H1 (cell line): Measurements from ENCODE around the gene GTF2F2. TPM values are rescaled to one million over a fixed set of nuclear protein-coding genes. Genes with fewer than 3 reads are reported as not detected.
A peak's percentile ranks its signal among the peaks of the same experiment; 100 is the strongest.

Experiments
- CTCF ChIA-PET: fragments of 300-600 bp; sonication (Branson Sonifier 250); formaldehyde crosslinking; loops from one replicate; lab custom pipeline; 2021; ENCODE audit not compliant: partially characterized antibody; lab: Charles Lee
- POLR2A ChIA-PET: fragments of 300-600 bp; sonication (Branson Sonifier 250); formaldehyde crosslinking; loops from one replicate; lab custom pipeline; 2021; ENCODE audit warnings: inconsistent platforms; ENCODE audit not compliant: partially characterized antibody; lab: Charles Lee
- DNase-seq, 2 experiments: peaks; one replicate each; pipeline versions ENCODE4 v3.0.0 to v3.0.0-alpha.2; 2010 to 2022; ENCODE audit warnings: low spot score in 2 of 2, low read depth in 1 of 2, mixed read lengths in 1 of 2
- FAIRE-seq: peaks from 2 replicates; lab custom pipeline; 2011; peaks lifted over from hg19 to GRCh38; lab: Jason Lieb, UNC
- H2AFZ ChIP-seq: 2 replicates; pipeline ENCODE4 v1.8.1; 2012; ENCODE audit warnings: low read length, inconsistent platforms
- H2AK5ac ChIP-seq: 2 replicates; pipeline ENCODE4 v1.6.1; 2013; ENCODE audit warnings: low read depth, low read length
- H2BK120ac ChIP-seq: replicated peaks from 2 replicates; pipeline ENCODE3; 2013; ENCODE audit warnings: low read depth, low read length, inconsistent platforms
- H2BK12ac ChIP-seq: 2 replicates; pipeline ENCODE4 v1.6.1; 2013; ENCODE audit warnings: low read depth, low read length
- H2BK15ac ChIP-seq: 2 replicates; pipeline ENCODE4 v1.6.1; 2013; ENCODE audit warnings: low read length
- H2BK20ac ChIP-seq: 2 replicates; pipeline ENCODE4 v1.6.1; 2013; ENCODE audit warnings: low read length
- H2BK5ac ChIP-seq: 2 replicates; pipeline ENCODE4 v1.6.1; 2013; ENCODE audit warnings: low read depth, low read length
- H3K14ac ChIP-seq: 2 replicates; pipeline ENCODE4 v1.6.1; 2013; ENCODE audit warnings: inconsistent platforms; ENCODE audit not compliant: insufficient read length
- H3K18ac ChIP-seq: 2 replicates; pipeline ENCODE4 v1.6.1; 2013; ENCODE audit warnings: low read length; ENCODE audit errors: extremely low read depth
- H3K23ac ChIP-seq: 2 replicates; pipeline ENCODE4 v1.6.1; 2013; ENCODE audit warnings: inconsistent platforms; ENCODE audit not compliant: insufficient read length
- H3K23me2 ChIP-seq: 2 replicates; pipeline ENCODE4 v1.6.1; 2013; ENCODE audit warnings: low read depth, low read length
- H3K27ac ChIP-seq: 2 replicates; pipeline ENCODE4 v1.6.1; 2011; ENCODE audit warnings: low read depth, low read length, inconsistent platforms
- H3K27me3 ChIP-seq, 4 experiments: replicated peaks in 1 of 4; 1 replicate in 1 of 4; 2 replicates in 3 of 4; pipeline versions ENCODE4 v1.6.1 to v1.8.1; 2011 to 2013; ENCODE audit warnings: low read length in 3 of 4, mild to moderate bottlenecking in 3 of 4, inconsistent platforms in 2 of 4, mixed read lengths in 2 of 4, moderate library complexity in 1 of 4; ENCODE audit not compliant: control insufficient read depth in 3 of 4, insufficient read depth in 3 of 4; ENCODE audit errors: extremely low read depth in 1 of 4
- H3K36me3 ChIP-seq, 4 experiments: 2 replicates each; pipeline versions ENCODE4 v1.6.1 to v1.8.1; 2011 to 2013; ENCODE audit warnings: mild to moderate bottlenecking in 4 of 4, low read length in 3 of 4, moderate library complexity in 2 of 4, control low read depth in 1 of 4, inconsistent platforms in 1 of 4; ENCODE audit not compliant: insufficient read depth in 4 of 4, control insufficient read depth in 2 of 4
- H3K4ac ChIP-seq: replicated peaks from 2 replicates; pipeline ENCODE3; 2013; ENCODE audit warnings: low read length, low read depth, mixed read lengths, inconsistent platforms; ENCODE audit not compliant: insufficient read length
- H3K4me1 ChIP-seq, 4 experiments: replicated peaks in 1 of 4; 1 replicate in 1 of 4; 2 replicates in 3 of 4; pipeline versions ENCODE4 v1.6.1 to v1.8.1; 2011 to 2013; ENCODE audit warnings: low read length in 3 of 4, inconsistent platforms in 2 of 4, mixed read lengths in 1 of 4; ENCODE audit not compliant: insufficient read depth in 4 of 4, control insufficient read depth in 3 of 4
- H3K4me2 ChIP-seq, 2 experiments: 2 replicates each; pipeline versions ENCODE4 v1.6.1 to v1.8.1; 2011 to 2013; ENCODE audit warnings: low read depth in 2 of 2, low read length in 2 of 2, control low read depth in 1 of 2, inconsistent platforms in 1 of 2, mild to moderate bottlenecking in 1 of 2; ENCODE audit not compliant: insufficient read depth in 1 of 2
- H3K4me3 ChIP-seq, 4 experiments: fragments of 200-600, 300-600 bp in 1 of 4; sonication (generic), shearing (Covaris generic), sonication (Bioruptor Twin) in 1 of 4; 2 replicates each; pipeline versions ENCODE4 v1.5.1 to v1.8.1; 2011 to 2016; ENCODE audit warnings: low read length in 4 of 4, low read depth in 3 of 4, control low read depth in 2 of 4, inconsistent platforms in 2 of 4, mild to moderate bottlenecking in 2 of 4, mixed read lengths in 1 of 4, moderate library complexity in 1 of 4; ENCODE audit not compliant: insufficient read depth in 2 of 4; ENCODE audit errors: extremely low read depth in 1 of 4
- H3K56ac ChIP-seq: replicated peaks from 2 replicates; pipeline ENCODE3; 2013; ENCODE audit warnings: low read depth, mild to moderate bottlenecking, mixed read lengths, low read length, inconsistent platforms; ENCODE audit not compliant: insufficient read length
- H3K79me1 ChIP-seq: 2 replicates; pipeline ENCODE4 v1.6.1; 2013; ENCODE audit warnings: low read depth, low read length, control low read depth
- H3K79me2 ChIP-seq, 2 experiments: 2 replicates each; pipeline versions ENCODE4 v1.6.1 to v1.8.1; 2012 to 2013; ENCODE audit warnings: low read length in 2 of 2, mild to moderate bottlenecking in 2 of 2, inconsistent platforms in 1 of 2; ENCODE audit not compliant: insufficient read depth in 2 of 2, control insufficient read depth in 1 of 2
- H3K9ac ChIP-seq, 4 experiments: replicated peaks in 1 of 4; 1 replicate in 1 of 4; 2 replicates in 3 of 4; pipeline versions ENCODE4 v1.6.1 to v1.8.1; 2011 to 2013; ENCODE audit warnings: low read depth in 3 of 4, low read length in 3 of 4, control low read depth in 2 of 4, mild to moderate bottlenecking in 2 of 4, moderate library complexity in 2 of 4, inconsistent platforms in 1 of 4; ENCODE audit errors: extremely low read depth in 1 of 4
- H3K9me3 ChIP-seq, 2 experiments: 2 replicates each; pipeline versions ENCODE4 v1.6.1 to v1.8.1; 2012 to 2013; ENCODE audit warnings: mild to moderate bottlenecking in 2 of 2, moderate library complexity in 2 of 2, control low read depth in 1 of 2, inconsistent platforms in 1 of 2, low read depth in 1 of 2, low read length in 1 of 2, mixed read lengths in 1 of 2; ENCODE audit not compliant: insufficient read depth in 2 of 2
- H4K20me1 ChIP-seq, 2 experiments: replicated peaks in 1 of 2; 2 replicates each; pipeline versions ENCODE3 to v1.8.1; 2011 to 2013; ENCODE audit warnings: inconsistent platforms in 2 of 2, low read length in 2 of 2, mild to moderate bottlenecking in 1 of 2; ENCODE audit not compliant: insufficient read depth in 2 of 2, control insufficient read depth in 1 of 2
- H4K5ac ChIP-seq: 2 replicates; pipeline ENCODE4 v1.6.1; 2013; ENCODE audit warnings: low read length, low read depth, mixed read lengths, inconsistent platforms; ENCODE audit not compliant: insufficient read length
- H4K8ac ChIP-seq: 2 replicates; pipeline ENCODE4 v1.8.0; 2013; ENCODE audit warnings: mild to moderate bottlenecking, moderate library complexity, low read length, inconsistent platforms; ENCODE audit not compliant: insufficient read depth; ENCODE audit errors: extremely low read depth
- H4K91ac ChIP-seq: replicated peaks from 2 replicates; pipeline ENCODE3; 2013; ENCODE audit warnings: low read length, mixed read lengths, inconsistent platforms; ENCODE audit not compliant: insufficient read length
- POU5F1 ChIP-seq: IDR thresholded peaks from 2 replicates; pipeline ENCODE4 v1.6.1; 2011; ENCODE audit warnings: low read depth, mild to moderate bottlenecking, low read length, moderate library complexity
- SIN3A ChIP-seq, 2 experiments: IDR thresholded peaks in 1 of 2; conservative IDR thresholded peaks in 1 of 2; 2 replicates each; pipeline ENCODE4 v1.6.1; 2011 to 2012; ENCODE audit warnings: low read length in 2 of 2, improper control_type of control experiment in 1 of 2, low read depth in 1 of 2, mild to moderate bottlenecking in 1 of 2
- TCF12 ChIP-seq: IDR thresholded peaks from 2 replicates; pipeline ENCODE4 v1.6.1; 2011; ENCODE audit warnings: low read depth, mild to moderate bottlenecking, low read length
- WGBS, 2 experiments: shearing (Covaris generic) in 1 of 2; methylation state at CpG; one replicate each; pipeline versions ENCODE4 v1.1.6 to v1.1.7; 2013 to 2015; ENCODE audit warnings: low lambda C conversion rate in 2 of 2, mixed read lengths in 2 of 2, inconsistent platforms in 1 of 2, low coverage in 1 of 2, missing lambda C conversion rate in 1 of 2; ENCODE audit not compliant: insufficient replicate concordance in 2 of 2, insufficient coverage in 1 of 2, insufficient read length in 1 of 2; ENCODE audit errors: extremely low coverage in 1 of 2, missing lambda C conversion rate in 1 of 2; 5-methylcytosine and 5-hydroxymethylcytosine counted together
- polyA plus RNA-seq, 7 experiments: library from polyadenylated mRNA; depleted of rRNA in 3 of 7; stranded (reverse) in 5 of 7; unstranded in 2 of 7; fragments of >200 nt in 5 of 7; fragments of 200-250 nt in 2 of 7; gene quantifications; 1 replicate in 5 of 7; 2 replicates in 1 of 7; 4 replicates in 1 of 7; pipeline versions ENCODE4 v1.2.1 to v1.2.3, GENCODE V29; 2011 to 2013; ENCODE audit warnings: missing spikeins in 2 of 7, mixed read lengths in 2 of 7
- total RNA-seq: library from RNA; stranded (reverse); fragmentation: NEBNext Ultra II Directional; extraction: Animal tissue kit (Norgen Biotek cat#: 25700); gene quantifications from 2 replicates; pipeline ENCODE4 v1.2.1, GENCODE V29; 2021

GTF2F2 gene
- total and polyA plus RNA-seq, 2 of the 8 experiments (the other 6 are each of a cell fraction or from before 2014, with no cell fraction given): 10.8 to 31.1 TPM

GRCh38 chr13:45100573-45101262, 19.6 kb upstream of the GTF2F2 start:
- H2BK15ac ChIP-seq: no peak overlapping the region
- peak overlapping the region in 1 of 2 experiments; percentile 41; a peak in 1 of 4 replicates for H3K4me2 ChIP-seq
- peak overlapping the region; percentile 24; the same call in 1 of the 2 replicates for H2AFZ ChIP-seq
- no peaks in the 10 kb centered on the region for H3K79me2 ChIP-seq
- no peak overlapping the region for H4K91ac ChIP-seq
- H3K79me1 ChIP-seq: no peaks in the 10 kb centered on the region
- H4K20me1 ChIP-seq: no peaks in the 10 kb centered on the region
- 0 out of 4 replicates have a peak, but pooled peaks cover 0 to 2% of the 10 kb centered on the region in 2 experiments for H3K9me3 ChIP-seq
- no peak overlapping the region for H2AK5ac ChIP-seq
- peak overlapping the region; percentile 9; the same call in 1 of the 2 replicates for H3K18ac ChIP-seq
- no peak overlapping the region for H3K4me3 ChIP-seq
- H3K27ac ChIP-seq: no peak overlapping the region
- no peak overlapping the region for H2BK12ac ChIP-seq
- 79% methylated on average over 5 of the region's 5 CpGs; no CpG with 5 or more reads in 1 of the 2 experiments for WGBS, 2 experiments
- 0 out of 2 replicates have a peak overlapping the region, but pooled peaks have one; percentile 0 for H2BK20ac ChIP-seq
- H3K14ac ChIP-seq: no peak overlapping the region
- ChIA-PET CTCF (interaction anchor here (1.2 to 2.8 kb wide), 2 partner anchors 139 to 180 kb away, joined by 4 to 11 read pairs; no protein-coding TSS in a partner anchor), POLR2A (interaction anchor here (0.6 to 1.6 kb wide), 5 partner anchors 16 to 238 kb away, joined by 3 to 4 read pairs (median 3); partner anchors contain the start of gene GTF2F2)
- no peak overlapping the region; the same call in 1 of the 2 replicates for H4K8ac ChIP-seq
- no peak overlapping the region for H3K9ac ChIP-seq
- H2BK5ac ChIP-seq: no peak overlapping the region; the same call in 1 of the 2 replicates
- no peak for FAIRE-seq
- peaks cover 0 to 12% (median 9%) of the 10 kb centered on the region in 4 experiments; a peak in 4 of 7 replicates for H3K4me1 ChIP-seq
- DNase-seq: no peak
- H3K23ac ChIP-seq: no peak overlapping the region
- no peak overlapping the region for H3K56ac ChIP-seq
- TF ChIP-seq TCF12: no peak
- TF ChIP-seq POU5F1: no peak
- no peak for TF ChIP-seq SIN3A (conservative IDR thresholded peaks at IDR 0.05 in 1 of 2, IDR thresholded peaks at IDR 0.05 in 1 of 2; ENCODE audit: low read depth in 1 of 2, low read length in 2 of 2)
- no peaks in the 10 kb centered on the region for H3K36me3 ChIP-seq
- H4K5ac ChIP-seq: no peak overlapping the region
- no peak overlapping the region for H2BK120ac ChIP-seq
- no peaks in the 10 kb centered on the region for H3K23me2 ChIP-seq
- no peak overlapping the region for H3K4ac ChIP-seq
- no peaks in the 10 kb centered on the region for H3K27me3 ChIP-seq
